ES-I3 (cell line): ENCODE results near the gene SLC2A14.
"Not testable (repeated sequence)": the region's sequence is repeated elsewhere in the genome, so short reads cannot be mapped to it uniquely, and the experiment has no call there.

Experiments
- H3K36me3 ChIP-seq: 2 replicates; pipeline ENCODE4 v1.6.1; 2013; ENCODE audit warnings: mild to moderate bottlenecking, low read length, control low read depth, moderate library complexity; ENCODE audit not compliant: insufficient read depth
- H3K4me1 ChIP-seq: 2 replicates; pipeline ENCODE4 v1.6.1; 2013; ENCODE audit warnings: mild to moderate bottlenecking, control low read depth, low read length; ENCODE audit not compliant: insufficient read depth
- H3K9ac ChIP-seq: 2 replicates; pipeline ENCODE4 v1.6.1; 2013; ENCODE audit warnings: low read depth, mild to moderate bottlenecking, low read length, moderate library complexity
- H3K9me3 ChIP-seq: 2 replicates; pipeline ENCODE4 v1.6.1; 2013; ENCODE audit warnings: mild to moderate bottlenecking, low read length, moderate library complexity; ENCODE audit not compliant: control insufficient read depth, insufficient read depth

The SLC2A14 gene

DNA sequence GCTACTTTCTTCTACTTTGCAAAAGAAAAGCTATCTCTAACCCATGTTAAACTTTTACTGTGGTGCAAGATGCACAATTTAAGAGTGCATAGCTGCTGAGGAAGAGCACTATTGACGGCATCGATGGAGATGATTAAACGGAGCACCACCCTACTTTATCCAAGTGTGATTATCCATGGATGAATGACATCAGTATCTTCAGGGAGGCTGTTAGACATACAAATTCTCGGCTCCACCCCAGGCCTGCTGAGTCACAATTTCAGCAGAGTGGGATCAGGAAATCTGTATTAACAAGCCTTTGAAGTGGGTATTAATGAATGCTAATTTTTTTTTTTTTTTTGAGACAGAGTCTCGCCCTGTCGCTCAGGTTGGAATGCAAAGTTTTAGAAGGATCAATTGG is 16.2 kb downstream of the SLC2A14 start:
- peaks cover 2% of the 10 kb centered on the region; the same call in 1 of the 2 replicates for H3K9me3 ChIP-seq
- no peaks in the 10 kb centered on the region for H3K36me3 ChIP-seq
- H3K9ac ChIP-seq: no peak overlapping the region
- peaks cover 30% of the 10 kb centered on the region for H3K4me1 ChIP-seq

DNA sequence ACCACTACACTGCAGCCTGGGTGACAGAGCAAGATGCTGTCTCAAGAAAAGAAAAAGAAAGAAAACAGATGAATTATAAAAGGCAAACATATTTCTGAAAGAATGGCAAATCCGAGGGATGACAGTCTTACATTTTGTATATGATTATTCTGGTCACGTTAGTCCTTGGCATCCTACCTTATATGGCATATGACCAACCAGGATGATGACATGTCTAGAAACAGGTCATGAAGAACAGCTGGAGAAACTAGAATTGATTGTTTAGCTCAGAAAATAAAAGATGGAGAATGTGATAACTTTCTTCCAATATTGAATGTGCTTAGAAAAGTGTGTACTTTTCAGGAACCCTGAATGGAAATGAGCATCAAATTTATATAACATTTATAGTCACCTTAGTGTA is 19.2 kb downstream of the SLC2A14 start:
- Histone ChIP-seq H3K9ac (no peak overlapping the region), H3K36me3 (no peaks in the 10 kb centered on the region), H3K4me1 (peaks cover 23% of the 10 kb centered on the region), H3K9me3 (peaks cover 2% of the 10 kb centered on the region; the same call in 1 of the 2 replicates)

DNA sequence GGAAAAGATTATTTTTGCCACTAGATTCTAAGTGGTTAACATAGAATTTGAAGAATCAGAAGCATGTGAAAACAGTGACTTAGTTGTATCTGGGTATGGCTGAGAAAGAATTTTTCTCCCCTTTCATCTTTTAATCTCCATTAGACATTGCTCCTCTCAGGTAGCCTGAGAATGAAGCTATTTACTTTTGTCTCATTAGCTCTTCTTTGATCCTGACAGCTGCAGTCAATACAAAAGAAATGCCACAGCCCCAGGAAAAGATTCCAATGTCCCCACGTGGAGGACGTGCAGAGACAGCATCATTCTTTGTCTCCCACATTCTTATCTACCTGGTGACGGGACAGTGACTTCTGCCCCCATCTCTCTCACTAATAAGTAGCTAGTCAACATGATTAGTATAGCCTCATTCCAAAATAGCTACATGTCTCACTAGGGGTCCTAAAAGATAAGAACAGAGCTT is 21.1 kb downstream of the SLC2A14 start:
- H3K36me3 ChIP-seq, H3K9ac ChIP-seq, H3K9me3 ChIP-seq: not testable (repeated sequence)
- peaks cover 27% of the 10 kb centered on the region for H3K4me1 ChIP-seq

DNA sequence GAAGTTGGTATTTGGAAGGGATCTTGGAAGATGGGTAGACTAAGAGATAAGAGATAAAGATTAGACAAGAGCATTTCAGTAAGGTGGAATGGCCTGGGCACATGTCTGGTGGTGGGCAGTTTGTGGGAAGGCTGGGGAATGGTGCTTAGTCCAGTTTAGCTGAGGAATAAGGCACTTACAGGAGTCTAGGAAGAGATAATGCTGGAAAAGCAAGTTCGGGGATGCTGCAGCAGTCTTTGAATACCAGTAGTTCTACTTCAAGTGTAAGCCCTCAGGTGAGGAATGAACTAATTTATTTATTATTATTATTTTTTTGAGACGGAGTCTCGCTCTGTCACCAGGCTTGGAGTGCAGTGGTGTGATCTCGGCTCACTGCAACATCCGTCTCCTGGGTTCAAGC is 22.6 kb downstream of the SLC2A14 start:
- H3K9ac ChIP-seq, H3K9me3 ChIP-seq, H3K36me3 ChIP-seq: not testable (repeated sequence)
- H3K4me1 ChIP-seq: peaks cover 27% of the 10 kb centered on the region

DNA sequence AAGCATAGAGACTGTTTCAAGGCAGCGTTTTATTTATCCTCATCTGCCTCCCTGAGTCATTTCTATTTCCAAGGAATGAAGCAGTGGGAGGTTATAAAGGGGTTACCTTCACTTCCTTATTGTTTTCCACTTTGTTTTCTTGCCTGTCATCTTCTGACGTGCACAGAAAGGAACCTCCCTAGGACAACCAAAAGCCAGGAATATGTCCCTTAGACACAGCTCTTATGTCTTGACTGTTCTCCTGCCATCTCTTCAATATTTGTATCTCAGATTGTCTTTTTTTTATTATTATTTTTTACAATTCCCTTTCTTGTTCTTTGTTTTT is 24.7 kb downstream of the SLC2A14 start:
- H3K9ac ChIP-seq, H3K36me3 ChIP-seq: not testable (repeated sequence)

DNA sequence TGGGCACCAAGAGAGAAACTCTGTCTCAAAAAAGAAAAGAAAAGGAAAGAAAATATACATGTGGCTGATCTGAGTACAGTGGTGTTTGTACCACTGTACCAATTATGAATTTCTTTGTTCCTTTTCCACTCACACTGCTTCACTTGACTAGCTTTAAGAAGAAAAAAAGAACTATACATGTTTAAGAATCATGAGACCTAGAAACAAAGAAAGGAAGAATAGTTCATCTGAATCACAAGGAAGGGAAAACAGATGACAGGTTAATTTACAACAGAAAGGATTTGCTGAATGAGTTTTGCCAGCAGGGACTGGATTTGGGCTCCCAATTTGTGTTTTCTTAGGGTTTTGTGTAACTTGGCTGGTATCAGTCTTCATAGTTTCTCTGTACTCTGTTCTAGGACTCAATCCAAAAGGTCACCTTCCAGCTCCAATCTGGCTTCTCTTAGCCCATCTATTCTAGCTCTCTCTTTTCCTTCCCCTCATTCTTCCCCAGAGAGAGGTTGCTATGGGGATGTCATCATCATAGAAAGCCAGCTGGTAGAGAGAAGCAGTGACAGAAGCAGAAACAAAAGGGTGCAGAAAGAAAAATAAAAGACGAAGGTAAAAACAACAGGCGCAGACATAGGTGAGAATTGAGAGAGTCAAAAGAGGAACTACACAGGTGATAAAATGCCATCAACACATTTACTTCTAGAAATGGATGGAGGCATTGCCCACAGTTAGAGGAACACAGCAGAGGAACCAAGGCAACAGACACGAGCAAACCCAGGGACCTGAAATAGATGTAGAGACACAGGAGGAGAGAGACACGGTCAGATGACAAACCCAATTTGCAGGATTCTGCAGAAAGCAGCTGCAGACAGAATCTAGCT is 25.3 kb downstream of the SLC2A14 start:
- Histone ChIP-seq H3K4me1 (peaks cover 24% of the 10 kb centered on the region), H3K9ac (peak overlapping the region; percentile 17; the same call in 1 of the 2 replicates)
- H3K9me3 ChIP-seq, H3K36me3 ChIP-seq: not testable (repeated sequence)

More for the DNA sequence above, 24.7 kb downstream of the SLC2A14 start:
- H3K4me1 ChIP-seq: peaks cover 27% of the 10 kb centered on the region
- not testable (repeated sequence) for H3K9me3 ChIP-seq

DNA sequence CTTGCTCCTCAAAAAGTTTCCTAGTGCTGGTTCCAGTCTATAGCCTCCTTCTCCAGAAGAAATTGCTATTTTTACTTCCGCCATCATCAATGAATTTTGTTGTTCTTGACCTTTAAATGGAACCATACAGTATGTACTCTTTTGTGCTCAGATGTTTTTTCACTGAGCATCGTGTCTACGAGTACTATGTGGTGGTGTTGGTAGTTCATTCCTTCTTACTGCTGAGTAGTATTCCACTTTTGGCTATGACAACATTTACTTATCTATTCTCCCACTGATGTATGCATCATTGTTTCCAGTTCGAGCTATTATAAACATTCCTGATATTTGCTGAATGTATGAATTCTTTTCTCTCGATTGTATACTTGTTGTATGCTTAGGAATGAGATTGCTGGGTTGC is 28.6 kb downstream of the SLC2A14 start:
- peak overlapping the region; percentile 29; the same call in 1 of the 2 replicates for H3K9ac ChIP-seq
- no peaks in the 10 kb centered on the region for H3K36me3 ChIP-seq
- no peaks in the 10 kb centered on the region for H3K9me3 ChIP-seq
- peaks cover 15% of the 10 kb centered on the region for H3K4me1 ChIP-seq

DNA sequence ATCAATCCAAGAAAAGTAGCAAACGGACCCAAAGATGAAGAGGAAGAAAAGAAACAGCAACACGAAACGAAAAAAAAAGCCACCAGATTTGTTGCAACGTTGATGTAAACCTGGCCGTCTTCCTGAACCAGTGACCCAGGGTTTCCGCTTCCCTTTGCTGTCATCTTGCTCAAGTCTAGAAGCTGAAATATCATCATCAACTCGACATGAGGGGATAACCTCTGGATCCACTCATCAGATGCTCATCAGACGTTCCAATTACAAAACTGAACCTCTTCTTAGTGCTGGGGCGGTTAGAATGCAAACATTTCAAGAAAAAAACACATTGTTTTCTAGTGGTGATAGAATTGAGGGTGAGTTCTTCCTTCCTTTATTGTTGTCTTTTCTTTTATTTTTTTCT is 29.1 kb downstream of the SLC2A14 start:
- H3K9me3 ChIP-seq, H3K36me3 ChIP-seq, H3K9ac ChIP-seq: not testable (repeated sequence)
- peaks cover 15% of the 10 kb centered on the region for H3K4me1 ChIP-seq

DNA sequence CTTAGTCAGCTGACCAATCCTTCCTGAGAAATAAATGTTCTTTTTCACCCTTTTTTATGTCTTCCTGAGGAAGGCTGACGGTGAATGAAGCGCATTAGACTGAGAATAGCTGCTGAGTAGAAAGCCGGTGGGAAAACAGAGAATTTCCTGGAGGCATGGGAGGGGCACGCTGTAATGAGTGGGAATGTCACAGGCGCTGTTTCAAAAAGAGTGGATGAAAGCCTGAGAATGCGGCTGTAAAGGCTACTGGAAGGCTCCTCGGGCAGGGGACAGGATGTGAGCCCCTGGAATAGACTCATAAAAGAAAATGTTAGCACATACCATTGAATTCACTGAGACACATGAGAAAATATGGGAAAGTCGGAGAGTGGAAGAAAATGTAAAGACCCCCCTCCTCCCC is 29.6 kb downstream of the SLC2A14 start:
- not testable (repeated sequence) for H3K36me3 ChIP-seq, H3K9me3 ChIP-seq, H3K9ac ChIP-seq
- peaks cover 12% of the 10 kb centered on the region for H3K4me1 ChIP-seq

DNA sequence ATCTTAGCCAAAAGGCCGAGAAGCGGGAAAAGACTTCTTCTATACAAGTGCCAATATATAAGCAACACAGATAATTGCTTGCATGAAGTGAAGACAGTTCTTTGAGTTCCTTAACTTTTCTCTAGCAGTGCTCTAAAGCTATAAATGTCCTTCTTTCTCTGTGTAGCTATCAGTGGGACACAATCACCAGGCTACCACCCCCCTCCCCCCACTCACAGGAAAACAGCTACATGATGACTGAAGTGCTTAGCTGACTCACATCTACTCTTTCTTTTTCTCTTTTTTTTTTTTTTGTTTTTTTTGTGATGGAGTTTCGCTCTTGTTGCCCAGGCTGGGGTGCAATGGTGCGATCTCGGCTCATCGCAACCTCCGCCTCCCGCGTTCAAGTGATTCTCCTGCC is 30.3 kb downstream of the SLC2A14 start:
- H3K9ac ChIP-seq, H3K36me3 ChIP-seq, H3K9me3 ChIP-seq: not testable (repeated sequence)
- peaks cover 10% of the 10 kb centered on the region for H3K4me1 ChIP-seq

DNA sequence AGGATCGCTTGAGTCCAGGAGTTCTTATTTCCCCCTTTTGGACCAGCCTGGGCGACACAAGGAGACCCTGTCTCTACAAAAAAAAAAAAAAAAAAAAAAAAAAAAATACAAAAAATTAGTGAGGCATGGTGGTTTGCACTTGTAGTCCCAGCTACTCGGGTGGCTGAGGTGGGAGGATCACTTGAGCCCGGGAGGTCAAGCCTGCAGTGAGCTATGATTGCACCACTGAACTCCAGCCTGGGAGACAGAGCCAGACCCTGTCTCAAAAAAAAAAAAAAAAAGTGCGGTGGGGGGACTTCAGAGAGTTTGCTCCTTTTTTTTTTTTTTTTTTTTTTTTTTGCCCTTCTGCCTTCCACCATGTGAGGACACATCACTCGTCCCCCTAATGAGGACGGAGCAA is 32.9 kb downstream of the SLC2A14 start:
- H3K9me3 ChIP-seq, H3K36me3 ChIP-seq, H3K4me1 ChIP-seq, H3K9ac ChIP-seq: not testable (repeated sequence)

DNA sequence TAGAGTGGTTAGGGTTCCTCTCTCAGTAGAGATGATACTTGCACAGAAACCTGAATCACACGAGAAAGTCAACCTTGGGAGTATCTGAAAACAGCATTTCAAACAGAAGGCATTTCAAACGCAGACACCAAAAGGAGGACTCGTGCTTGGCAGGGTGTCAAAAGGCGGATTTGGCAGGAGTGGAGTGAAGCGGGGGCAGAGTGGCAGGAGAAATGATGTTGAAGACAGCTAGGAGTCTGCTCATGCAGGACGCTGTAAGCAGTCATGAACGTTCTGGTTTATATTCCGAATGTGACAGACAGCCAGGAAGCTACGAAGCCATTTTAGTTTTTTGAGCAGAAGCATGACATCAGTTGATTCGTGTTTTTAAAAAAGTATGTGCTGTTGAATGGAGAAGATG is 33.5 kb downstream of the SLC2A14 start:
- not testable (repeated sequence) for H3K4me1 ChIP-seq, H3K9me3 ChIP-seq, H3K9ac ChIP-seq, H3K36me3 ChIP-seq

DNA sequence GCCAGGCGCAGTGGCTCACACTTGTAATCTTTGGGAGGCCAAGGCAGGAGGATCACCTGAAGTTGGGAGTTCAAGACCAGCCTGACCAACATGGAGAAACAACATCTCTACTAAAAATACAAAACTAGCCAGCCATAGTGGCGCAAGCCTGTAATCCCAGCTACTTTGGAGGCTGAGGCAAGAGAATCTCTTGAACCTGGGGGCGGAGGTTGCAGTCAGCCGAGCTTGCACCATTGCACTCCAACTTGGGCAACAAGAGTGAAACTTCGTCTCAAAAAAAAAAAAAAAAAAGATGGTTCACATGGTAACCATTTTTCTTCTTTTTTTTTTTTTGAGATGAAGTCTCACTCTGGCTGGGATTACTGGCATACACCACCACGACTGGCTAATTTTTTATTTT is 35.3 kb downstream of the SLC2A14 start:
- no peak overlapping the region for H3K9ac ChIP-seq
- H3K36me3 ChIP-seq: no peaks in the 10 kb centered on the region
- H3K9me3 ChIP-seq: no peaks in the 10 kb centered on the region
- peaks cover 12% of the 10 kb centered on the region for H3K4me1 ChIP-seq

DNA sequence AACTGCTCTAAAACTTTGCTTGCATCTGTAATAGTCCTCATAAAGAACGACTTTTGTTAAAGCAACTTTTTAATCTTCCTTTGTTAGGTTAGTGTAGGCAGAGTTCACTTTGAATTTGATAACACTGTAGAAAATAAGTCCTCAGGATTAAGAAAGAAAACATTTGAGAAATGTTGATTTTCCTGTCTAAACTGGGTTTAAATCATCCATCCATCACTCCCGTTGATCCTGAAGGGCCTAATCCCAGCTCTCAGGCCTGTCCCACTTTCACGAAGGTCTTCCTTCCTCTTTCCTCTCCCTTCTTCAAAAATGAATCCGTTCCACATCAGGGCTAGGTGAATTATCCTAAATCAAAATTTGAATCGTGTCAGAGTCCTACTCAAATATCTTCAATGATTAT is 36.9 kb downstream of the SLC2A14 start:
- Histone ChIP-seq H3K36me3 (no peaks in the 10 kb centered on the region), H3K9ac (no peak overlapping the region), H3K4me1 (peaks cover 9% of the 10 kb centered on the region), H3K9me3 (no peaks in the 10 kb centered on the region)

DNA sequence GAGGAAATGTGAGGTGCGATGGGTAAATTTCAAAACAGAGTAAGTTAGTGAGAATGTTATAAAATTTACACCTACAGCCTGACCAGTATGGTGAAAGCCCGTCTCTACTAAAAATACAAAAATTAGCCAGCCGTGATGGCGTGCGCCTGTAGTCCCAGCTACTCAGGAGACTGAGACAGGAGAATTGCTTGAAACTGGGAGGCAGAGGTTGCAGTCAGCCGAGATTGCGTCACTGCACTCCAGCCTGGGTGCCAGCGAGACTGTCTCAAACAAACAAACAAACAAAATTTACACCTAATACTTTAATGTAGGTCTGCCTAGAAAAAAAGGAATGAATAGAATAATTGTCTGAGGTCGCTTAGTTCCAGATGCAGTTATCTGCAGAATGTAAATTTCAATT is 37.6 kb downstream of the SLC2A14 start:
- Histone ChIP-seq H3K36me3 (no peaks in the 10 kb centered on the region), H3K9me3 (no peaks in the 10 kb centered on the region), H3K4me1 (peaks cover 9% of the 10 kb centered on the region)

More for the DNA sequence above, 37.6 kb downstream of the SLC2A14 start:
- no peak overlapping the region for H3K9ac ChIP-seq
